Fibroblast of lung (primary cell): ENCODE measurements around the gene ICA1L. TPM values are rescaled to one million over a fixed set of nuclear protein-coding genes. Genes with fewer than 3 reads are reported as not detected.
A peak's percentile ranks its signal among the peaks of the same experiment; 100 is the strongest.
"Not testable (repeated sequence)": the region's sequence is repeated elsewhere in the genome, so short reads cannot be mapped to it uniquely, and the experiment has no call there.

ENCODE experiments used
- DNase-seq, 2 donors: peaks; one replicate each; pipeline versions ENCODE4 v3.0.0 to v3.0.0-alpha.2; 2010; ENCODE audit warnings: low read depth in 2 of 2
- H2AFZ ChIP-seq: 2 replicates; pipeline ENCODE4 v1.5.1; 2012; ENCODE audit warnings: low read length, control low read depth, inconsistent platforms
- H3K27ac ChIP-seq: 2 replicates; pipeline ENCODE4 v1.5.1; 2011; ENCODE audit warnings: low read length, control low read depth; ENCODE audit not compliant: insufficient read depth
- H3K27me3 ChIP-seq: 2 replicates; pipeline ENCODE4 v1.5.1; 2011; ENCODE audit warnings: mild to moderate bottlenecking, low read length; ENCODE audit not compliant: control insufficient read depth, insufficient read depth
- H3K36me3 ChIP-seq: 2 replicates; pipeline ENCODE4 v1.5.1; 2011; ENCODE audit warnings: low read length; ENCODE audit not compliant: control insufficient read depth, insufficient read depth
- H3K4me1 ChIP-seq: 2 replicates; pipeline ENCODE4 v1.5.1; 2011; ENCODE audit warnings: low read length; ENCODE audit not compliant: control insufficient read depth, insufficient read depth; ENCODE audit errors: extremely low read depth
- H3K4me2 ChIP-seq: 2 replicates; pipeline ENCODE4 v1.5.1; 2011; ENCODE audit warnings: low read length, control low read depth; ENCODE audit not compliant: insufficient read depth; ENCODE audit errors: extremely low read depth
- H3K4me3 ChIP-seq, 4 experiments: fragments of 200-600 bp in 1 of 4; sonication (generic) in 1 of 4; replicated peaks in 1 of 4; 2 replicates each; pipeline ENCODE4 v1.5.1; 2011 to 2016; ENCODE audit warnings: low read length in 4 of 4, low read depth in 3 of 4, mild to moderate bottlenecking in 3 of 4, control low read depth in 2 of 4, inconsistent platforms in 1 of 4, mixed read lengths in 1 of 4; ENCODE audit not compliant: insufficient read depth in 1 of 4; ENCODE audit errors: control extremely low read depth in 1 of 4
- H3K79me2 ChIP-seq: 2 replicates; pipeline ENCODE4 v1.5.1; 2012; ENCODE audit warnings: mild to moderate bottlenecking, low read length, inconsistent platforms; ENCODE audit not compliant: control insufficient read depth, insufficient read depth
- H3K9ac ChIP-seq: 2 replicates; pipeline ENCODE4 v1.5.1; 2011; ENCODE audit warnings: mild to moderate bottlenecking, low read length, control low read depth; ENCODE audit not compliant: insufficient read depth
- H3K9me3 ChIP-seq: 2 replicates; pipeline ENCODE4 v1.5.1; 2012; ENCODE audit warnings: low read depth, low read length; ENCODE audit not compliant: control insufficient read depth, insufficient read depth
- H4K20me1 ChIP-seq: 2 replicates; pipeline ENCODE4 v1.5.1; 2011; ENCODE audit warnings: low read length; ENCODE audit not compliant: control insufficient read depth, insufficient read depth; ENCODE audit errors: extremely low read depth
- EZH2 ChIP-seq: IDR thresholded peaks from 2 replicates; pipeline ENCODE4 v1.5.1; 2012; ENCODE audit warnings: low read length, control low read depth, mild to moderate bottlenecking; ENCODE audit errors: missing control alignments
- polyA plus RNA-seq, 2 donors: library from polyadenylated mRNA; depleted of rRNA in 1 of 2; stranded (reverse) in 1 of 2; unstranded in 1 of 2; fragments of >200 nt; gene quantifications; 2 replicates each; pipeline ENCODE4 v1.2.1, GENCODE V29; 2011 to 2012; ENCODE audit warnings: missing spikeins in 1 of 2
- total RNA-seq: library from RNA; depleted of rRNA; stranded (reverse); fragments of >200 nt; gene quantifications from 2 replicates; pipeline ENCODE4 v1.2.1, GENCODE V29; 2014
- TF ChIP-seq, protein P1 (sequence below), 2 donors: IDR thresholded peaks in 1 of 2; conservative IDR thresholded peaks in 1 of 2; 1 replicate in 1 of 2; 2 replicates in 1 of 2; pipeline ENCODE4 v1.5.1; 2011 to 2012; ENCODE audit warnings: low read length in 2 of 2, control low read depth in 1 of 2, inconsistent platforms in 1 of 2, low read depth in 1 of 2, mild to moderate bottlenecking in 1 of 2

The ICA1L gene
- total and polyA plus RNA-seq, 2 donors (not counting 1 experiment from before 2014, with no cell fraction given): 3.1 to 4.6 TPM

DNA sequence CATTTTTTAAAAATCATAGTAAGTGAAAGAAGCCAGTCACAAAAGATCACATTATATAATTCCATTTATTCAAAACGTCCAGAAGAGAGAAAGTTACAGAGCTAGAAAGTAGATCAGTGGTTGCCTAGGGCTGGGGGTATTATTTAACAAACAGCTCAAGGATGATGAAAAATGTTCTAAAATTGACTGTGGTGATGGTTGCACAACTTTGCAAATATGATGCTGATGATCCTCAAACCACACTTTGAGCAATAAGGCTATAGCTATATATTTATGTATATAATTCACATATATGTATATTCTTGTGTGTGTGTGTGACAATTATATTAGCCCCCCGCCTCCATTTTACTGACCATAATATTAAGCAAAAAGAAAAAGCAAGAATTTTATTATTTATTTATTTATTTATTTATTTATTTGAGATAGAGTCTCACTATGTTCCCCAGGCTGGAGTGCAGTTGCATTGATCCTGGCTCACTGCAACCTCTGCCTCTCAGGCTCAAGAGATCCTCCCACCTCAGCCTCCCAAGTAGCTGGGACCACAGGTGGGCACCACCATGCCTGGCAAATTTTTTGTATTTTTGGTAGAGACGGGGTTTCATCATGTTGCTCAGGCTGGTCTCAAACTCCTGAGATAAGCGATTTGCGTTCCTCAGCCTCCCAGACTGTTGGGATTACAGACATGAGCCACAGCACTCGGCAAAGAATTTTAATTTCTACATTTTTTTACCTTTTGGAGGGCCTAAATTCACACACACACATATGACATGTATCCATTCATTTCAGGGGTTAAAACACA, 38.0 kb upstream of the ICA1L start:
- Histone ChIP-seq H3K27ac (no peak overlapping the region), H3K27me3 (no peaks in the 10 kb centered on the region), H3K4me3 (peak overlapping the region in 2 of 4 experiments; percentile 85 to 94), H3K36me3 (no peaks in the 10 kb centered on the region), H3K4me1 (no peaks in the 10 kb centered on the region), H4K20me1 (no peaks in the 10 kb centered on the region), H2AFZ (no peak overlapping the region), H3K9me3 (no peaks in the 10 kb centered on the region), H3K4me2 (no peak overlapping the region), H3K79me2 (peaks cover 33% of the 10 kb centered on the region), H3K9ac (no peak overlapping the region)
- peak in 1 of 2 donors; percentile 6 for DNase-seq
- TF ChIP-seq EZH2: no peak
- TF ChIP-seq, protein P1, sequence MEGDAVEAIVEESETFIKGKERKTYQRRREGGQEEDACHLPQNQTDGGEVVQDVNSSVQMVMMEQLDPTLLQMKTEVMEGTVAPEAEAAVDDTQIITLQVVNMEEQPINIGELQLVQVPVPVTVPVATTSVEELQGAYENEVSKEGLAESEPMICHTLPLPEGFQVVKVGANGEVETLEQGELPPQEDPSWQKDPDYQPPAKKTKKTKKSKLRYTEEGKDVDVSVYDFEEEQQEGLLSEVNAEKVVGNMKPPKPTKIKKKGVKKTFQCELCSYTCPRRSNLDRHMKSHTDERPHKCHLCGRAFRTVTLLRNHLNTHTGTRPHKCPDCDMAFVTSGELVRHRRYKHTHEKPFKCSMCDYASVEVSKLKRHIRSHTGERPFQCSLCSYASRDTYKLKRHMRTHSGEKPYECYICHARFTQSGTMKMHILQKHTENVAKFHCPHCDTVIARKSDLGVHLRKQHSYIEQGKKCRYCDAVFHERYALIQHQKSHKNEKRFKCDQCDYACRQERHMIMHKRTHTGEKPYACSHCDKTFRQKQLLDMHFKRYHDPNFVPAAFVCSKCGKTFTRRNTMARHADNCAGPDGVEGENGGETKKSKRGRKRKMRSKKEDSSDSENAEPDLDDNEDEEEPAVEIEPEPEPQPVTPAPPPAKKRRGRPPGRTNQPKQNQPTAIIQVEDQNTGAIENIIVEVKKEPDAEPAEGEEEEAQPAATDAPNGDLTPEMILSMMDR (conservative IDR thresholded peaks at IDR 0.05 in 1 of 2, IDR thresholded peaks at IDR 0.05 in 1 of 2; ENCODE audit: low read depth in 1 of 2, low read length in 2 of 2): no peak

DNA sequence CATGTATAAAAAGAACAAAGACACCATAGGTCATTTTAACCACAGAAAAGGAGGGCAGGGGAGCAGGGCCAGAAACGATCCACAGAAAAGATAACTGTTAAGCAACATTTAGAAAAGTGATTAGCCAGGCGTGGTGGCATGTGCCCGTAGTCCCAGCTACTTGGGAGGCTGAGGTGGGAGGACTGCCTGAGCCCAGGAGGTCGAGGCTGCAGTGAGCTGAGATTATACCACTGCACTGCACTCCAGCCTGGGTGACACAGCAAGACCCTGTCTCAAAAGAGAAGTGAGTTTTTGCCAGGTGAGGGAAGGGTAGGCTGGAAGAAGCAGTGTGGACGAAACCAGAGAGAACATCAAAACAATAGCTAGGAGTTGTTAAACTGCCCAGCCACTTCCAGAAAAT, 36.6 kb upstream of the ICA1L start:
- no peak for TF ChIP-seq EZH2
- TF ChIP-seq, protein P1 (conservative IDR thresholded peaks at IDR 0.05 in 1 of 2, IDR thresholded peaks at IDR 0.05 in 1 of 2; ENCODE audit: low read depth in 1 of 2, low read length in 2 of 2): no peak
- Histone ChIP-seq H3K4me1 (no peaks in the 10 kb centered on the region), H3K4me2 (no peak overlapping the region), H3K27ac (no peak overlapping the region), H4K20me1 (no peaks in the 10 kb centered on the region), H3K9me3 (no peaks in the 10 kb centered on the region), H3K27me3 (no peaks in the 10 kb centered on the region), H3K9ac (no peak overlapping the region), H3K79me2 (peaks cover 33% of the 10 kb centered on the region), H3K36me3 (no peaks in the 10 kb centered on the region), H2AFZ (no peak overlapping the region), H3K4me3 (no peak overlapping the region)
- no peak for DNase-seq

DNA sequence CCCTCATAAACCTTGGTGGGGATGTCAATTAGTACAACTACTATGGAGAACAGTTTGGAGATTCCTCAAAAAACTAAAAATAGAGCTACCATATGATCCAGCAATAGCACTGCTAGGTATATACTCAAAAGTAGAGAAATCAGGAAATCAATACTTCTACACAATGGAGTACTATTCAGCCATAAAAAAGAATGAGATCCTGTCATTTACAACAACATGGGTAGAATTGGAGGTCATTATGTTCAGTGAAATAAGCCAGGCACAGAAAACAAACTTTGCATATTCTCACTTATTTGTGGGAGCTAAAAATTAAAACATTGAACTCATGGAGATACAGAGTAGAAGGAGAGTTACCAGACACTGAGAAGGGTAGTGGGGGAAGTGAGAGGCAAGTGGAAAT, 33.9 kb upstream of the ICA1L start:
- H3K36me3 ChIP-seq, H3K9me3 ChIP-seq, H4K20me1 ChIP-seq, H3K9ac ChIP-seq, H3K4me3 ChIP-seq, H3K4me1 ChIP-seq, DNase-seq, H3K4me2 ChIP-seq, H3K27ac ChIP-seq, H3K27me3 ChIP-seq, H2AFZ ChIP-seq: not testable (repeated sequence)
- peaks cover 24% of the 10 kb centered on the region for H3K79me2 ChIP-seq
